IMR-90 (cell line): ENCODE data around the gene NDUFA13. TPM values are rescaled to one million over a fixed set of nuclear protein-coding genes. Genes with fewer than 3 reads are reported as not detected.

Experiments used
- ATAC-seq: fragments of 200-7000 bp; cut with Tn5 transposase; 2 replicates; pipeline ENCODE4 v1.9.1; 2020; ENCODE audit warnings: low read depth, mild to moderate bottlenecking, moderate library complexity
- BruUV-seq: library from RNA; stranded (reverse); fragments of 400-500 nt; replicated peaks from 2 replicates; lab custom pipeline; 2021; lab: Mats Ljungman, UMichigan
- CTCF ChIA-PET: fragments of 300-600 bp; formaldehyde crosslinking; extraction: SDS; loops from one replicate; lab custom pipeline; 2021; ENCODE audit warnings: antibody characterized with exemption; lab: Yijun Ruan, JAX
- POLR2A ChIA-PET: fragments of 300-600 bp; sonication (Branson Sonifier 250); formaldehyde crosslinking; loops from one replicate; lab custom pipeline; 2022; ENCODE audit warnings: antibody characterized with exemption; ENCODE audit not compliant: unreplicated experiment; lab: Charles Lee
- DNase-seq: peaks from one replicate; pipeline ENCODE4 v3.0.0; 2013
- H2AFZ ChIP-seq: replicated peaks from 2 replicates; pipeline ENCODE3; 2013; ENCODE audit warnings: low read length, mild to moderate bottlenecking; ENCODE audit not compliant: poor library complexity
- H2AK5ac ChIP-seq: 2 replicates; pipeline ENCODE4 v1.6.1; 2013; ENCODE audit warnings: low read depth, low read length, inconsistent platforms
- H2AK9ac ChIP-seq: replicated peaks from 2 replicates; pipeline ENCODE3; 2013; ENCODE audit warnings: mild to moderate bottlenecking, low read depth, low read length, moderate library complexity; ENCODE audit not compliant: poor library complexity
- H2BK120ac ChIP-seq: 2 replicates; pipeline ENCODE4 v1.6.1; 2013; ENCODE audit warnings: low read depth, low read length, inconsistent platforms
- H2BK15ac ChIP-seq: 3 replicates; pipeline ENCODE4 v1.6.1; 2013; ENCODE audit warnings: low read depth, low read length, inconsistent platforms
- H2BK20ac ChIP-seq: 2 replicates; pipeline ENCODE4 v1.6.1; 2013; ENCODE audit warnings: low read depth, mild to moderate bottlenecking, inconsistent platforms, low read length, moderate library complexity
- H2BK5ac ChIP-seq: 2 replicates; pipeline ENCODE4 v1.6.1; 2013; ENCODE audit warnings: mild to moderate bottlenecking, low read depth, low read length, inconsistent platforms; ENCODE audit not compliant: poor library complexity, severe bottlenecking
- H3K14ac ChIP-seq: replicated peaks from 2 replicates; pipeline ENCODE4 v1.6.1; 2013; ENCODE audit warnings: low read depth, low read length, inconsistent platforms
- H3K18ac ChIP-seq: 2 replicates; pipeline ENCODE4 v1.6.1; 2013; ENCODE audit warnings: low read depth, low read length, control low read depth
- H3K23ac ChIP-seq: 2 replicates; pipeline ENCODE4 v1.6.1; 2013; ENCODE audit warnings: low read depth, low read length, inconsistent platforms
- H3K27ac ChIP-seq: 2 replicates; pipeline ENCODE4 v1.5.1; 2013; ENCODE audit warnings: mild to moderate bottlenecking, control low read depth, low read length; ENCODE audit not compliant: insufficient read depth
- H3K27me3 ChIP-seq: 2 replicates; pipeline ENCODE4 v1.6.1; 2013; ENCODE audit warnings: low read length; ENCODE audit not compliant: control insufficient read depth, insufficient read depth
- H3K36me3 ChIP-seq: 2 replicates; pipeline ENCODE4 v1.6.1; 2013; ENCODE audit warnings: low read length, mixed read lengths; ENCODE audit not compliant: control insufficient read depth, insufficient read depth
- H3K4ac ChIP-seq: 2 replicates; pipeline ENCODE4 v1.6.1; 2013; ENCODE audit warnings: low read depth, low read length, inconsistent platforms
- H3K4me1 ChIP-seq: 2 replicates; pipeline ENCODE4 v1.6.1; 2013; ENCODE audit warnings: low read length, mixed read lengths; ENCODE audit not compliant: control insufficient read depth, insufficient read depth
- H3K4me2 ChIP-seq: 2 replicates; pipeline ENCODE4 v1.6.1; 2013; ENCODE audit warnings: low read depth, mild to moderate bottlenecking, control low read depth, low read length, moderate library complexity
- H3K4me3 ChIP-seq: 2 replicates; pipeline ENCODE4 v1.5.1; 2013; ENCODE audit warnings: low read depth, mild to moderate bottlenecking, control low read depth, low read length, moderate library complexity; ENCODE audit not compliant: insufficient read depth
- H3K56ac ChIP-seq: 2 replicates; pipeline ENCODE4 v1.6.1; 2013; ENCODE audit warnings: low read length, inconsistent platforms; ENCODE audit not compliant: insufficient read depth; ENCODE audit errors: extremely low read depth
- H3K79me1 ChIP-seq, 2 experiments: 2 replicates each; pipeline ENCODE4 v1.6.1; 2013; ENCODE audit warnings: low read length in 2 of 2, inconsistent platforms in 1 of 2, low read depth in 1 of 2
- H3K9ac ChIP-seq: 2 replicates; pipeline ENCODE4 v1.6.1; 2013; ENCODE audit warnings: low read depth, low read length, control low read depth
- H3K9me1 ChIP-seq: 2 replicates; pipeline ENCODE4 v1.6.1; 2013; ENCODE audit warnings: low read length, inconsistent platforms; ENCODE audit not compliant: insufficient read depth
- H3K9me3 ChIP-seq: 2 replicates; pipeline ENCODE4 v1.6.1; 2013; ENCODE audit warnings: low read length; ENCODE audit not compliant: control insufficient read depth, insufficient read depth
- H4K20me1 ChIP-seq: 2 replicates; pipeline ENCODE4 v1.6.1; 2013; ENCODE audit warnings: low read length, inconsistent platforms; ENCODE audit not compliant: insufficient read depth
- H4K5ac ChIP-seq: 2 replicates; pipeline ENCODE4 v1.6.1; 2013; ENCODE audit warnings: mild to moderate bottlenecking, low read depth, low read length, control low read depth
- H4K8ac ChIP-seq, 2 experiments: 2 replicates each; pipeline ENCODE4 v1.6.1; 2013; ENCODE audit warnings: low read depth in 2 of 2, low read length in 2 of 2, control low read depth in 1 of 2, inconsistent platforms in 1 of 2
- H4K91ac ChIP-seq: 2 replicates; pipeline ENCODE4 v1.6.1; 2013; ENCODE audit warnings: low read depth, low read length, inconsistent platforms; ENCODE audit not compliant: insufficient read depth
- BHLHE40 ChIP-seq: fragments of 150-350 bp; IDR thresholded peaks from 2 replicates; pipeline ENCODE4 v1.6.1; 2016; ENCODE audit warnings: mild to moderate bottlenecking, low read depth, low read length
- FOS ChIP-seq: fragments of 150-350 bp; IDR thresholded peaks from 2 replicates; pipeline ENCODE4 v1.6.1; 2016; ENCODE audit warnings: low read depth, low read length
- MXI1 ChIP-seq: IDR thresholded peaks from 2 replicates; pipeline ENCODE4 v1.6.1; 2012; ENCODE audit warnings: low read depth, mild to moderate bottlenecking, low read length, moderate library complexity, borderline replicate concordance
- RFX5 ChIP-seq: IDR thresholded peaks from 2 replicates; pipeline ENCODE4 v1.8.0; 2012; ENCODE audit warnings: low read depth, mild to moderate bottlenecking, low read length, moderate library complexity
- SMC3 ChIP-seq: fragments of 150-350 bp; IDR thresholded peaks from 2 replicates; pipeline ENCODE4 v1.6.1; 2016; ENCODE audit warnings: low read depth, mild to moderate bottlenecking, antibody characterized with exemption, low read length, moderate library complexity
- WGBS, 2 experiments: methylation state at CpG; one replicate each; pipeline versions ENCODE4 v1.1.5 to v1.1.7; 2013; ENCODE audit warnings: missing lambda C conversion rate in 2 of 2; ENCODE audit not compliant: insufficient read length in 1 of 2; ENCODE audit errors: extremely low coverage in 2 of 2; 5-methylcytosine and 5-hydroxymethylcytosine counted together
- dilution Hi-C: fragments of 300-500 bp; cut with HindIII; formaldehyde crosslinking; loops from one replicate; pipeline ENCODE4 v1.14.3; 2018; ENCODE audit warnings: low sequenced_read_pairs; ENCODE audit not compliant: unreplicated experiment
- in situ Hi-C: fragments of 300-500 bp; cut with MboI; formaldehyde crosslinking; loops from 3 replicates; pipeline ENCODE4 v1.14.3; 2019; ENCODE audit warnings: low sequenced_read_pairs, inconsistent platforms, mixed read lengths
- intact Hi-C: fragments of 100-400 bp; cut with micrococcal nuclease; formaldehyde crosslinking; loops from 2 replicates; pipeline ENCODE4 v1.10.0; 2022
- polyA plus RNA-seq, 3 experiments: library from polyadenylated mRNA; depleted of rRNA; stranded (reverse); fragments of >200 nt; gene quantifications; 2 replicates each; pipeline ENCODE4 v1.2.3, GENCODE V29; 2012; ENCODE audit warnings: low replicate concordance in 1 of 3
- total RNA-seq: library from RNA; depleted of rRNA; stranded (reverse); fragments of >200 nt; gene quantifications from 2 replicates; pipeline ENCODE4 v1.2.3, GENCODE V29; 2012
- TF ChIP-seq, protein P1 (sequence below): conservative IDR thresholded peaks from 2 replicates; pipeline ENCODE4 v1.5.1; 2012; ENCODE audit warnings: mild to moderate bottlenecking, low read depth, low read length, improper control_type of control experiment

Gene NDUFA13
- total and polyA plus RNA-seq, 2 of the 4 experiments (the other 2 are of a cell fraction): 30.6 to 667 TPM

DNA sequence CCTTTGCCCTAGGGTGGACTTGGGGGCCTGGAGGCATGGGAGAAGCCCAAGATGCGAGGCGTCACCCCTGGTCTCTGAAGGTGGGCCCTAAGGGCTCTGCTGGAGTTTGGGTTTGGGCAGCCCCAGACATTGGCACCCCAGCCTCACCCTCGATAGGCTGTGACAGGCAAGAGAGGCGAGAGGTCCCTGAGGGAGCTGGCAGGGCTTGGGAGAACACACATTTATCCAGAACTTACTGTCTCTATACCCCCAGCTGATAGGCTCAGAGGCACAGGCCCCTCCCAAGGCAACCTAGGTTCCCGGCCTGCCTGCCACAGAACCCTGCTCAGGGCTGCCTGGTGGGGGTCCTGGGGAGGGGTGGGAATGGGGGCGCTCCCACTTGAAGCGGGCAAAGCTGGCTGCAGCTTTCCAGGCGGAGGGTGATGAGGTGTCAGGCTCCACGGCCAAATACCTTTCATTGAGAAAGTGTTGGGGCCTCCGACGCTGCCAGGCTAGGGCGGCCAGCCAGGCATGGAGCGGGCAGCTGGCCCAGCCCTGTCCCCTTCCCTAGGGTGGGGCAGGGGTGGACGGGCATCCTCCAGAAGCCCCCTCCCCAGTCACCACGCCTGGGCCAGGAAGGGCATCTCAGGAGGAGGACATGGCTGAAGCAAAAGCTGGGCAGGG lies 31.8 kb downstream of the NDUFA13 start:
- Histone ChIP-seq H3K27me3 (peaks cover 12% of the 10 kb centered on the region; the same call in 1 of the 2 replicates), H2BK5ac (no peak overlapping the region), H2BK120ac (no peak overlapping the region), H3K9me3 (no peaks in the 10 kb centered on the region), H4K91ac (no peak overlapping the region), H2AFZ (no peak overlapping the region), H3K4ac (no peak overlapping the region), H4K5ac (no peak overlapping the region), H3K79me1 (no peaks in the 10 kb centered on the region), H3K4me2 (no peak overlapping the region), H2BK15ac (no peak overlapping the region), H3K23ac (no peak overlapping the region), H3K36me3 (no peaks in the 10 kb centered on the region), H2AK9ac (no peak overlapping the region), H3K4me1 (no peaks in the 10 kb centered on the region), H4K8ac (no peak overlapping the region), H3K27ac (no peak overlapping the region), H3K14ac (no peak overlapping the region), H2BK20ac (no peak overlapping the region), H3K18ac (no peak overlapping the region), H3K9ac (no peak overlapping the region), H2AK5ac (no peak overlapping the region), H3K9me1 (no peaks in the 10 kb centered on the region), H3K56ac (no peak overlapping the region), H3K4me3 (no peak overlapping the region), H4K20me1 (no peaks in the 10 kb centered on the region; the same call in 1 of the 2 replicates)
- DNase-seq (no peak), ATAC-seq (no peak)
- dilution Hi-C loops: no loop called here
- ChIA-PET CTCF (no interaction called here), POLR2A (no interaction called here)
- TF ChIP-seq MXI1: no peak
- no peak for TF ChIP-seq RFX5
- TF ChIP-seq, protein P1, sequence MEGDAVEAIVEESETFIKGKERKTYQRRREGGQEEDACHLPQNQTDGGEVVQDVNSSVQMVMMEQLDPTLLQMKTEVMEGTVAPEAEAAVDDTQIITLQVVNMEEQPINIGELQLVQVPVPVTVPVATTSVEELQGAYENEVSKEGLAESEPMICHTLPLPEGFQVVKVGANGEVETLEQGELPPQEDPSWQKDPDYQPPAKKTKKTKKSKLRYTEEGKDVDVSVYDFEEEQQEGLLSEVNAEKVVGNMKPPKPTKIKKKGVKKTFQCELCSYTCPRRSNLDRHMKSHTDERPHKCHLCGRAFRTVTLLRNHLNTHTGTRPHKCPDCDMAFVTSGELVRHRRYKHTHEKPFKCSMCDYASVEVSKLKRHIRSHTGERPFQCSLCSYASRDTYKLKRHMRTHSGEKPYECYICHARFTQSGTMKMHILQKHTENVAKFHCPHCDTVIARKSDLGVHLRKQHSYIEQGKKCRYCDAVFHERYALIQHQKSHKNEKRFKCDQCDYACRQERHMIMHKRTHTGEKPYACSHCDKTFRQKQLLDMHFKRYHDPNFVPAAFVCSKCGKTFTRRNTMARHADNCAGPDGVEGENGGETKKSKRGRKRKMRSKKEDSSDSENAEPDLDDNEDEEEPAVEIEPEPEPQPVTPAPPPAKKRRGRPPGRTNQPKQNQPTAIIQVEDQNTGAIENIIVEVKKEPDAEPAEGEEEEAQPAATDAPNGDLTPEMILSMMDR: no peak
- no peak for TF ChIP-seq BHLHE40
- TF ChIP-seq FOS: no peak
- TF ChIP-seq SMC3: no peak
- WGBS, 2 experiments: no CpG with 5 or more reads among the region's 15 CpGs
- no TSS peak for BruUV-seq
- intact Hi-C loops: no loop called here
- in situ Hi-C loops: loop anchor here (25.0 kb wide), 1 partner anchor 414 kb away; no protein-coding TSS in a partner anchor
